GM12891 (cell line): ENCODE measurements around the gene USP37.

Source experiments
- DNase-seq: peaks from one replicate; pipeline ENCODE4 v3.0.0; 2011; ENCODE audit warnings: low spot score; ENCODE audit not compliant: insufficient read length
- FAIRE-seq: peaks from 2 replicates; lab custom pipeline; 2011; peaks lifted over from hg19 to GRCh38; lab: Jason Lieb, UNC
- PAX5 ChIP-seq: IDR thresholded peaks from 2 replicates; pipeline ENCODE4 v1.6.1; 2011; ENCODE audit warnings: low read length, moderate library complexity, mild to moderate bottlenecking; ENCODE audit not compliant: insufficient read depth, severe bottlenecking
- POLR2A ChIP-seq: IDR thresholded peaks from 2 replicates; pipeline ENCODE4 v1.6.1; 2011; ENCODE audit warnings: low read depth, low read length, control low read depth
- POLR2AphosphoS5 ChIP-seq: IDR thresholded peaks from 2 replicates; pipeline ENCODE4 v1.6.1; 2011; ENCODE audit warnings: low read depth, low read length, control low read depth
- POU2F2 ChIP-seq: IDR thresholded peaks from 2 replicates; pipeline ENCODE4 v1.6.1; 2011; ENCODE audit warnings: low read depth, mild to moderate bottlenecking, control low read depth, low read length, moderate library complexity
- SPI1 ChIP-seq: IDR thresholded peaks from 2 replicates; pipeline ENCODE4 v1.6.1; 2011; ENCODE audit warnings: low read depth, low read length, control low read depth
- TAF1 ChIP-seq: IDR thresholded peaks from 2 replicates; pipeline ENCODE4 v1.6.1; 2011; ENCODE audit warnings: low read depth, low read length, control low read depth

USP37 gene

DNA sequence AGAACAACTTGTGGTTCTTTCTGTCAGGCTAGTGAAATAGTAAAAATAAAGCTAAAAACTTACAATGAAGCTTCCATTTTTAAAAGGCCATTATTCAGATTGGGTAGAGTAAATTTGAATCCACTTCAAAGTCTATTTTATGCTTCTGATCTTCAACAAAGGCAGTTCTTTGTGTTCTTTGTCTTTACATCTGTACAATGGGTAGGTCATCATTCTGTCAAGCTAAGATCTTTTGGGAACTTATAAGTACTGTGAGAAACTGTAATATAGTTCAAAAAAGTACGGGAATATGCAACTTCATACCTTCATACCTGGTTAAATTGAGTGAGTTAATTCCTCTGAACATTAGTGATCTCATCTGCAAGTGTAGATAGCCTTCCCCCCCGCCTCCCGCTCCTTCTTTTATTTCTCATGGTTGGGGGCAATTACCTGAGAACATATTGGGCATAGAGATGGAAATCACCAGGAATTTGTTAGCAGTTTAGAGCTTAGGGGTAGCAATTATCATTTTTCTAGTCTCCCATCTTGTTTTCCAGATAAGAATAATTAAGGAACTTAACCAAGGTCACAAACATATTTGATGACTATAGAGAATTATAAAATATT lies 10.2 kb upstream of the USP37 start:
- no peak for FAIRE-seq
- DNase-seq = no peak
- TF ChIP-seq POLR2AphosphoS5 = no peak

DNA sequence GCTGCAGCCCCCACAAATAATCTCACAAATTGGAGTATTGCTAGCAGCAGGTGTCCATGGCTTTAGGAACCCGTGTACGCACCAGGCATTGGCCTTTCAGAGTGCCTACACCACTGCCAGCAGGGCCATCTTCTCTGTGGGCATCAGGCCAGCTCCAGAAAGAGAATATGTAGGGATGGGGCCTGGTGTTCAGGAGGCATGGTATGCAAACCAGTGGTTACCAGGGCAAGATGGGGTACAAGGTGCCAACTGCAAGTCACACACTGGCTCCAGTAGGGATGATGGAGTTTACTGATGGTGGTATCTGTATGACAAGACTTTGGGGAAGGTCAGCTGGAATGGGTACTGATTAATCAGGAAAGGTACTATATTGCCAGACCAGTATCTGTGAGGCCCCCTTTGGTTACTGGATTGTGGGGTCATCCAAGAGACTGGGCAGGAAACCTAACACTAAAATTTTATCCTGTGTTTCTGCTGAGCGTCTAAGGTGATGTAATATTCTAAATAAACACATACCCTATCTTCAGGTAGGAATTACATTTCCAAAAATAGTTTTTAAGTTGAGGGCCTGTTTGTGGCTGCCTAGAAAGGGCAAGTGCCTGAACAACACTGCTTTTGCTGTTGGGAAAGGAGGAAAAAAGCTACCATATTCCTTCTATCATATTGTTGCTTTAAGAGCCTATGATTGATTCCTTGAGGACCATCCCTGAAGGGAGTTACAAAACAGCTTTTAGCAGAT lies 9.5 kb upstream of the USP37 start:
- peak; percentile 62 for FAIRE-seq
- TF ChIP-seq POU2F2 = no peak
- no peak for TF ChIP-seq POLR2AphosphoS5
- no peak for TF ChIP-seq SPI1
- no peak for TF ChIP-seq TAF1
- no peak; the same call in 1 of the 2 replicates for TF ChIP-seq POLR2A
- no peak for TF ChIP-seq PAX5
- no peak for DNase-seq

DNA sequence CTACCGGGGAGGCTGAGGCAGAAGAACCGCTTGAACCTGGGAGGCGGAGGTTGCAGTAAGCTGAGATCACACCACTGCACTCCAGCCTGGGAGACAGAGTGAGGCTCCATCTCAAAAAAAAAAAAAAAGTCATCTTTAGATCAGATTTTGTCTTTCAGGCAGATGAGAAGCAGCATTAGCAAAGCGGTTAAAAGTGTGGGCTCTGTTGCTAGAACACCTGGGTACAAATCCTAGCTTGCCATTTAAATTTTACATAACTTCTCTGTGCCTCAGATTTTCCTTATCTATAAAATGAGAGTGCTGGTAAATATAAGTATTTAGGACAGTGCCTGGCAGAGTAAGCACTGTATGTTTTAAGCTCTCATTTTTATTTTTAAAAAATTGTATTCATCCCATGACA lies 8.7 kb upstream of the USP37 start:
- TF ChIP-seq SPI1 (no peak), POLR2AphosphoS5 (no peak), POU2F2 (no peak), TAF1 (no peak), POLR2A (no peak), PAX5 (no peak)
- FAIRE-seq (no peak), DNase-seq (no peak)

DNA sequence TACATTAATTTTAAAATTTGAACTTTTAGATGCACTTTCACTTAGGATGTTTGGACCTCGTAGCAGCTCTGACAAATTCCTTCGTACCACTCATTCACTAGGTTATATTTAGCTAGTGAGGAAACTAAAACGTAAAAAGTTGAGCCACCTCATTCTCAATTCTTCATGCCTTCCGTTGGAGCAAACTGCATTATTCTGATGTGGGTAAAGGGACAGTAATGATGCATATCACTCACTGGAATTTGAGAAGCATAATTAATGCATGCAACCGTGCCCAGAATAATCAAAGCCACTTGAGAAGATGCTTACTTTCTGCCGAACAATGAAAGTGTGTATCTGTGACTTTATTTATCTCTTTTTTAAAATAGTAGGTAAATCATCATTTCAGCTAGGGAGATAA lies 2.7 kb upstream of the USP37 start:
- TF ChIP-seq POLR2AphosphoS5 (no peak), SPI1 (no peak), PAX5 (no peak), POLR2A (no peak), POU2F2 (no peak), TAF1 (no peak)
- DNase-seq = no peak

DNA sequence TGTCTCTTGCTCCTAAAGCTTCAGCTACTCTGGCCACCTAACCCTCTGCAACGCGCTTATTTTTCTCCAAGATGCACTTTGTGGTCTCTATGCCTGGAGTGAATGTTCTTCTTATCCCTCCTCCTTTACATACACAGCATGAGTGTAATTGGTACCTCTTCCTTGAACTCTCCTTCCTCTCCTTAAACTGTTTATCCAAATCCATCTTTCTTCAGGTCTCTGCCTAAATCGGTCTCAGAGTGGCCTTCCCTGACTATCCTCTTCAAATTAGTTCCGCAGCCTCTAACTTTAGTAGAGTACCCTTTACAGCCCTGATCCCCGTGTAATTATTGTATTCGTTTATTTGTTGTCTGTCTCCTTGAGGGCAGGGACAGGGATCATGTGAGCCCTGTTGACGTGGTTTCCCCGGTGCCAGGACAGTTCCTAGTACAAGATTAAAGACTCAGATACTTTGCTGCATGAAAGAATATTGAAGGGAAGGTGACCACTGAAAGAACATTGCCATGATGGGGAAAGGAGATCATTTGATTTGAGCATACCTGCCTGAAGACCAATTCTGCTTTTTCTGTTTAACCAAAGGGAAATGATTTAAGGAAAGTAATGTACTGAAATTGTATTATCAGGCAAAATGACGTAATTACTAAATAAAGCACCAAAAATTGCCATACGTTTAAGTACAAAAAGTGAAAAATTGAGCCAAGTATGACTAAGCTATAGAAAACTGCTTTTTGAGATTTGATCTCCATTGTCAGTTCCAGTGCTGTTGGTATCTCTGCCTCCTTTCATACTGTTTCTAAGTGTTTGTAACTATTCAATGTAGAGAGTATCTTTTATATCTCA lies 1.7 kb upstream of the USP37 start:
- TF ChIP-seq POU2F2 (no peak), SPI1 (0 out of 2 replicates have a peak, but pooled peaks have one; percentile 5), POLR2AphosphoS5 (no peak), TAF1 (no peak)
- DNase-seq = no peak
- peak; percentile 83 for FAIRE-seq

More for the DNA sequence above, 2.7 kb upstream of the USP37 start:
- FAIRE-seq = no peak

DNA sequence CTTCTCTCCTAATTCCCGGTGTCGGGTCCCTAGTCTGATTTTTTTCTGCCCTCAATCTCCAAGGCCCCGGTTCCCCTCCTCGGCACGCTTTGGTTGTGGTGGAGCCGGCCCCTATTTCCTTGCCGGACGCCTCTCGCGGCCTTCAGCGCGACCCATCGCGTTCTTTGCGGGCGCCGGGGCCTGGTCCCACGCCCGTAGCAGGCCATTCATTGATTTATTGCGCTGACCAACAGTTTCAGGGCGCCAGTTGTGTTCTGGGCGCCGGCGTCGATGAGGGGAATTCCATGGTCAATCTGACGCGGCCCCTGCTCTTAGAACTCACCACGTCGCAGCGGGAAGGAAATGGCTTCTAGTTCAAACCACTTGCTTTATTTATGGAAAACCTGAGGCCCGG lies 884 bp upstream of the USP37 start:
- DNase-seq = peak; percentile 11
- no peak for TF ChIP-seq SPI1
- TF ChIP-seq POU2F2 = no peak
- TF ChIP-seq POLR2AphosphoS5 = no peak
- peak; percentile 49; the same call in 1 of the 2 replicates for TF ChIP-seq TAF1
- FAIRE-seq = no peak

DNA sequence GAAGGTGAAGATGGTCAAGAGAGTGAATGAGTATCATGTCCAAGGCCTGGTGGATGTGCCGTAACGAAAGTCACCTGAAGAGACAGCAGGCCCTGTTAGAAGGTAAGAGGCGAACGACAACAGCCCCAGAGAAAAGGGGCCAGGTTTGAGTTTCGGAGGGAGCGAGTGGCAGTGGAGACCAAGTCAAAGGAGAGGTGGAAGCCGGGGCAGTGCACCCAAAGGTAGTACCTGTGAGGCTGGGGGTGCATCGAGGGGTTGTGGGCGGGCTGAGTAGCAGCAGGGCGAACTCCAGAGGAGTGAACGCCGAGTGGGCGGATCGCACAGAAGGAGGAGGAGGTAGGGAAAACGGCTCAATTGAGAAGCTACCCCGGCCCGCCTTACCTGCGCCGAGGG lies 358 bp downstream of the USP37 start:
- DNase-seq (peak; percentile 25), FAIRE-seq (no peak)
- TF ChIP-seq POLR2AphosphoS5 = no peak
- TF ChIP-seq TAF1 = no peak
- no peak for TF ChIP-seq SPI1
- TF ChIP-seq POLR2A = no peak; the same call in 1 of the 2 replicates
- no peak for TF ChIP-seq POU2F2

DNA sequence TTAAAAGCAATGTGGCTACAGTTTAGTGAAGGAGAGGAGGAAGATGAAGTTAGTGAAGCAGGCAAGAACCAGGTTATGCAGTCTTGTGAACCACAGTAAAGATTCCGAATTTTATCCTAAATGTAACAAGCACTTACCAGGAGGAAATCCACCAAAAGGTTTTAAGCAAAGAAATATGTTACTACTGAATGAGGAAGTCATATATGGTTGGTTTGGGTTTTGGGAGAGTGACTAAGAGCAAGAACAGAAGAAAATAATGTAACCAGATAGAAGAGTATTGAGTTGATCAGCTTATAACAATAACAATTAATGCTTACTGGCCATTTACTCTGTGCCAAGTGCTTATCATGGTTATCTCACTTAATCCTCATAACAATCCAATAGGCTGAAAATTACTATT lies 1.9 kb downstream of the USP37 start:
- FAIRE-seq (no peak), DNase-seq (no peak)
- TF ChIP-seq TAF1 = no peak
- no peak for TF ChIP-seq POLR2A
- no peak for TF ChIP-seq POU2F2
- peak; percentile 73 for TF ChIP-seq SPI1
- no peak for TF ChIP-seq PAX5
- TF ChIP-seq POLR2AphosphoS5 = no peak

DNA sequence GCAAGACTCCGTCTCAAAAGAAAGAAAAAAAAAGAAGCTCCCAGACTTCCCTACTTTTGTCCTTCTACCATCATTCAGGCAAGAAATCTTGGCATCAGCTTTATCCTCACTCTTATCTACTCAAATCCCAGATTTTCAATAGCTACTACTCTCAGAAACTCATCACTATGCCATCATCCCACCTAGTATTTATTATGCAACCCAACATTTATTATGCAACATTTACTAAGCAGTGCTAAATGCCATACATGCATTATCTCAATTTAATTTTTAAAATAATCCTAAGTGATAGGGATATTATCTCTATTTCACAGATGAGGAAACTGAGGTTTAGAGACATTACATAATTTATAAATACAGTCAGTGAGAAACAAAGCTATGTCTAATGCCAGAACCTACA lies 4.1 kb downstream of the USP37 start:
- TF ChIP-seq POU2F2 (no peak), POLR2A (no peak)
- no peak for FAIRE-seq

DNA sequence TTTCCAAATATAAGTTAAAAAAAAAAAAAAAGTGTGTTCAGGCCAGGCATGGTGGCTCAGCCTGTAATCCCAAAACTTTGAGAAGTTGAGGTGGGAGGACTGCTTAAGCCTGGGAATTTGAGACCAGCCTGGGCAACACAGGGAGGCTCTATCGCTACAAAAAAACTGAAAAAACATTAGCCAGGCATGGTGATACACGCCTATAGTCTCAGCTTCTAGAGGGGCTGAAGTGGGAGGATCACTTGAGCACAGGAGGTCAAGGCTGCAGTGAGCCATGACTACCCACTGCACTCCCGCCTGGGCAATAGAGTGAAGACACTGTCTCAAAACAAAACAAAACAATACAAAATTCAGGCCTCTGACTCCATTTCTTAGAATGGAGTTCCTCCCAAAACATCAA lies 9.2 kb downstream of the USP37 start:
- DNase-seq (no peak), FAIRE-seq (peak; percentile 35)
- no peak for TF ChIP-seq SPI1
- no peak for TF ChIP-seq POU2F2

More for the DNA sequence above, 4.1 kb downstream of the USP37 start:
- DNase-seq = no peak
